HepG2 (cell line): ENCODE measurements around the gene SOX9. TPM values are rescaled to one million over a fixed set of nuclear protein-coding genes. Genes with fewer than 3 reads are reported as not detected.
A peak's percentile ranks its signal among the peaks of the same experiment; 100 is the strongest.

Experiments
- AHR ChIP-seq: IDR thresholded peaks from 2 replicates; pipeline ENCODE4 v1.6.1; 2018; ENCODE audit warnings: missing genetic modification reagents, missing compliant biosample characterization
- ATAD3A ChIP-seq: sonication (generic); formaldehyde crosslinking; IDR thresholded peaks from 2 replicates; pipeline ENCODE4 v1.4.0; 2020; ENCODE audit warnings: missing genetic modification reagents
- ELF4 ChIP-seq: sonication (generic); formaldehyde crosslinking; IDR thresholded peaks from 2 replicates; pipeline ENCODE4 v1.5.0; 2020; ENCODE audit warnings: missing genetic modification reagents, mild to moderate bottlenecking, moderate library complexity, borderline replicate concordance
- MTA1 ChIP-seq: sonication (generic); formaldehyde crosslinking; IDR thresholded peaks from 2 replicates; pipeline ENCODE4 v1.4.0; 2020; ENCODE audit warnings: missing genetic modification reagents, mild to moderate bottlenecking, borderline replicate concordance
- MYC ChIP-seq: sonication (generic); formaldehyde crosslinking; IDR thresholded peaks from 2 replicates; pipeline ENCODE4 v1.9.0; 2021; ENCODE audit warnings: missing genetic modification reagents, borderline replicate concordance
- SMARCE1 ChIP-seq: fragments of 450-650 bp; IDR thresholded peaks from 2 replicates; pipeline ENCODE4 v1.6.1; 2017; ENCODE audit warnings: borderline replicate concordance
- SP140L ChIP-seq: sonication (generic); formaldehyde crosslinking; IDR thresholded peaks from 2 replicates; pipeline ENCODE4 v1.4.0; 2020; ENCODE audit warnings: missing genetic modification reagents, borderline replicate concordance
- XBP1 ChIP-seq: sonication (generic); formaldehyde crosslinking; IDR thresholded peaks from 2 replicates; pipeline ENCODE4 v1.5.0; 2020; ENCODE audit warnings: missing genetic modification reagents
- ZMAT3 ChIP-seq: sonication (generic); formaldehyde crosslinking; conservative IDR thresholded peaks from 2 replicates; pipeline ENCODE4 v1.7.0; 2021; ENCODE audit warnings: missing genetic modification reagents
- ZNF12 ChIP-seq: sonication (generic); formaldehyde crosslinking; IDR thresholded peaks from 2 replicates; pipeline ENCODE4 v1.5.0; 2020; ENCODE audit warnings: missing genetic modification reagents
- ZNF143 ChIP-seq: sonication (generic); formaldehyde crosslinking; IDR thresholded peaks from 2 replicates; pipeline ENCODE4 v1.4.0; 2020; ENCODE audit warnings: missing genetic modification reagents
- polyA plus RNA-seq, 8 experiments: library from polyadenylated mRNA; depleted of rRNA in 3 of 8; stranded (reverse) in 7 of 8; unstranded in 1 of 8; fragments of >200 nt; fragmentation: Illumina TruSeq in 4 of 8; extraction: Trizol in 4 of 8; gene quantifications; 2 replicates each; pipeline versions ENCODE4 v1.2.1 to v1.2.3, GENCODE V29; 2011 to 2016; ENCODE audit warnings: low read depth in 4 of 8, missing spikeins in 1 of 8, mixed read lengths in 1 of 8; ENCODE audit not compliant: insufficient read depth in 1 of 8
- total RNA-seq, 5 experiments: library from RNA; depleted of rRNA; stranded (reverse); fragments of >200 nt; fragmentation: Illumina TruSeq; extraction: Trizol; gene quantifications; 2 replicates each; pipeline ENCODE4 v1.2.3, GENCODE V29; 2016; ENCODE audit warnings: low read depth in 1 of 5
- TF ChIP-seq, protein P1 (sequence below): sonication (generic); formaldehyde crosslinking; IDR thresholded peaks from 2 replicates; pipeline ENCODE4 v1.4.0; 2020; ENCODE audit warnings: missing genetic modification reagents, mild to moderate bottlenecking, borderline replicate concordance
- TF ChIP-seq, protein P2 (sequence below): sonication (generic); formaldehyde crosslinking; IDR thresholded peaks from 2 replicates; pipeline ENCODE4 v1.5.0; 2020; ENCODE audit warnings: mild to moderate bottlenecking, missing genetic modification reagents
- TF ChIP-seq, protein P3 (sequence below): sonication (generic); formaldehyde crosslinking; IDR thresholded peaks from 2 replicates; pipeline ENCODE4 v1.4.0; 2020; ENCODE audit warnings: missing genetic modification reagents
- TF ChIP-seq, protein P4 (sequence below): conservative IDR thresholded peaks from 2 replicates; pipeline ENCODE4 v1.6.1; 2018; ENCODE audit warnings: missing genetic modification reagents
- TF ChIP-seq, protein P5 (sequence below): sonication (generic); formaldehyde crosslinking; IDR thresholded peaks from 2 replicates; pipeline ENCODE4 v1.4.0; 2020; ENCODE audit warnings: missing genetic modification reagents

SOX9 gene
- total and polyA plus RNA-seq, 2 of the 13 experiments (the other 11 are each of a cell fraction or from before 2014, with no cell fraction given): 16.1 to 27.6 TPM

DNA sequence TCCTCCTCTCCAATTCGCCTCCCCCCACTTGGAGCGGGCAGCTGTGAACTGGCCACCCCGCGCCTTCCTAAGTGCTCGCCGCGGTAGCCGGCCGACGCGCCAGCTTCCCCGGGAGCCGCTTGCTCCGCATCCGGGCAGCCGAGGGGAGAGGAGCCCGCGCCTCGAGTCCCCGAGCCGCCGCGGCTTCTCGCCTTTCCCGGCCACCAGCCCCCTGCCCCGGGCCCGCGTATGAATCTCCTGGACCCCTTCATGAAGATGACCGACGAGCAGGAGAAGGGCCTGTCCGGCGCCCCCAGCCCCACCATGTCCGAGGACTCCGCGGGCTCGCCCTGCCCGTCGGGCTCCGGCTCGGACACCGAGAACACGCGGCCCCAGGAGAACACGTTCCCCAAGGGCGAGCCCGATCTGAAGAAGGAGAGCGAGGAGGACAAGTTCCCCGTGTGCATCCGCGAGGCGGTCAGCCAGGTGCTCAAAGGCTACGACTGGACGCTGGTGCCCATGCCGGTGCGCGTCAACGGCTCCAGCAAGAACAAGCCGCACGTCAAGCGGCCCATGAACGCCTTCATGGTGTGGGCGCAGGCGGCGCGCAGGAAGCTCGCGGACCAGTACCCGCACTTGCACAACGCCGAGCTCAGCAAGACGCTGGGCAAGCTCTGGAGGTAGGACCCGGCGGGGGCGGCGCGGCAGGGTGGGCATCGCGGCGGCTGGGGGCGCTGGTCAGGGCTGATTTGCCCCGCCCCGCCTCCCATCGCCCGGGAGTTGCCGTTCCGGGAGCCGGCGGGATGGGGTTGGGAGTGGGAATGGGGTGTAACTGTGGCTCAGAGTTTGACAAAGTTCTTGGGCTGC is 567 bp downstream of the SOX9 start (continued):
- TF ChIP-seq, protein P1, sequence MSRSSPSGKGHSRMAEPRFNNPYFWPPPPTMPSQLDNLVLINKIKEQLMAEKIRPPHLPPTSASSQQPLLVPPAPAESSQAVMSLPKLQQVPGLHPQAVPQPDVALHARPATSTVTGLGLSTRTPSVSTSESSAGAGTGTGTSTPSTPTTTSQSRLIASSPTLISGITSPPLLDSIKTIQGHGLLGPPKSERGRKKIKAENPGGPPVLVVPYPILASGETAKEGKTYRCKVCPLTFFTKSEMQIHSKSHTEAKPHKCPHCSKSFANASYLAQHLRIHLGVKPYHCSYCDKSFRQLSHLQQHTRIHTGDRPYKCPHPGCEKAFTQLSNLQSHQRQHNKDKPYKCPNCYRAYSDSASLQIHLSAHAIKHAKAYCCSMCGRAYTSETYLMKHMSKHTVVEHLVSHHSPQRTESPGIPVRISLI (CRISPR knock-in tag): peak; percentile 33; the same call in 1 of the 2 replicates
- TF ChIP-seq MYC: no peak
- TF ChIP-seq ELF4: no peak
- TF ChIP-seq, protein P2, sequence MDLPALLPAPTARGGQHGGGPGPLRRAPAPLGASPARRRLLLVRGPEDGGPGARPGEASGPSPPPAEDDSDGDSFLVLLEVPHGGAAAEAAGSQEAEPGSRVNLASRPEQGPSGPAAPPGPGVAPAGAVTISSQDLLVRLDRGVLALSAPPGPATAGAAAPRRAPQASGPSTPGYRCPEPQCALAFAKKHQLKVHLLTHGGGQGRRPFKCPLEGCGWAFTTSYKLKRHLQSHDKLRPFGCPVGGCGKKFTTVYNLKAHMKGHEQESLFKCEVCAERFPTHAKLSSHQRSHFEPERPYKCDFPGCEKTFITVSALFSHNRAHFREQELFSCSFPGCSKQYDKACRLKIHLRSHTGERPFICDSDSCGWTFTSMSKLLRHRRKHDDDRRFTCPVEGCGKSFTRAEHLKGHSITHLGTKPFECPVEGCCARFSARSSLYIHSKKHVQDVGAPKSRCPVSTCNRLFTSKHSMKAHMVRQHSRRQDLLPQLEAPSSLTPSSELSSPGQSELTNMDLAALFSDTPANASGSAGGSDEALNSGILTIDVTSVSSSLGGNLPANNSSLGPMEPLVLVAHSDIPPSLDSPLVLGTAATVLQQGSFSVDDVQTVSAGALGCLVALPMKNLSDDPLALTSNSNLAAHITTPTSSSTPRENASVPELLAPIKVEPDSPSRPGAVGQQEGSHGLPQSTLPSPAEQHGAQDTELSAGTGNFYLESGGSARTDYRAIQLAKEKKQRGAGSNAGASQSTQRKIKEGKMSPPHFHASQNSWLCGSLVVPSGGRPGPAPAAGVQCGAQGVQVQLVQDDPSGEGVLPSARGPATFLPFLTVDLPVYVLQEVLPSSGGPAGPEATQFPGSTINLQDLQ (CRISPR knock-in tag): no peak; the same call in 1 of the 2 replicates
- TF ChIP-seq XBP1 (CRISPR knock-in tag): no peak
- peak; percentile 53; the same call in 1 of the 2 replicates for TF ChIP-seq ZNF12 (CRISPR knock-in tag)
- no peak for TF ChIP-seq SP140L (CRISPR knock-in tag)
- TF ChIP-seq, protein P3, sequence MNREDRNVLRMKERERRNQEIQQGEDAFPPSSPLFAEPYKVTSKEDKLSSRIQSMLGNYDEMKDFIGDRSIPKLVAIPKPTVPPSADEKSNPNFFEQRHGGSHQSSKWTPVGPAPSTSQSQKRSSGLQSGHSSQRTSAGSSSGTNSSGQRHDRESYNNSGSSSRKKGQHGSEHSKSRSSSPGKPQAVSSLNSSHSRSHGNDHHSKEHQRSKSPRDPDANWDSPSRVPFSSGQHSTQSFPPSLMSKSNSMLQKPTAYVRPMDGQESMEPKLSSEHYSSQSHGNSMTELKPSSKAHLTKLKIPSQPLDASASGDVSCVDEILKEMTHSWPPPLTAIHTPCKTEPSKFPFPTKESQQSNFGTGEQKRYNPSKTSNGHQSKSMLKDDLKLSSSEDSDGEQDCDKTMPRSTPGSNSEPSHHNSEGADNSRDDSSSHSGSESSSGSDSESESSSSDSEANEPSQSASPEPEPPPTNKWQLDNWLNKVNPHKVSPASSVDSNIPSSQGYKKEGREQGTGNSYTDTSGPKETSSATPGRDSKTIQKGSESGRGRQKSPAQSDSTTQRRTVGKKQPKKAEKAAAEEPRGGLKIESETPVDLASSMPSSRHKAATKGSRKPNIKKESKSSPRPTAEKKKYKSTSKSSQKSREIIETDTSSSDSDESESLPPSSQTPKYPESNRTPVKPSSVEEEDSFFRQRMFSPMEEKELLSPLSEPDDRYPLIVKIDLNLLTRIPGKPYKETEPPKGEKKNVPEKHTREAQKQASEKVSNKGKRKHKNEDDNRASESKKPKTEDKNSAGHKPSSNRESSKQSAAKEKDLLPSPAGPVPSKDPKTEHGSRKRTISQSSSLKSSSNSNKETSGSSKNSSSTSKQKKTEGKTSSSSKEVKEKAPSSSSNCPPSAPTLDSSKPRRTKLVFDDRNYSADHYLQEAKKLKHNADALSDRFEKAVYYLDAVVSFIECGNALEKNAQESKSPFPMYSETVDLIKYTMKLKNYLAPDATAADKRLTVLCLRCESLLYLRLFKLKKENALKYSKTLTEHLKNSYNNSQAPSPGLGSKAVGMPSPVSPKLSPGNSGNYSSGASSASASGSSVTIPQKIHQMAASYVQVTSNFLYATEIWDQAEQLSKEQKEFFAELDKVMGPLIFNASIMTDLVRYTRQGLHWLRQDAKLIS (CRISPR knock-in tag): peak; percentile 96
- no peak for TF ChIP-seq ZNF143 (CRISPR knock-in tag)
- TF ChIP-seq, protein P4, sequence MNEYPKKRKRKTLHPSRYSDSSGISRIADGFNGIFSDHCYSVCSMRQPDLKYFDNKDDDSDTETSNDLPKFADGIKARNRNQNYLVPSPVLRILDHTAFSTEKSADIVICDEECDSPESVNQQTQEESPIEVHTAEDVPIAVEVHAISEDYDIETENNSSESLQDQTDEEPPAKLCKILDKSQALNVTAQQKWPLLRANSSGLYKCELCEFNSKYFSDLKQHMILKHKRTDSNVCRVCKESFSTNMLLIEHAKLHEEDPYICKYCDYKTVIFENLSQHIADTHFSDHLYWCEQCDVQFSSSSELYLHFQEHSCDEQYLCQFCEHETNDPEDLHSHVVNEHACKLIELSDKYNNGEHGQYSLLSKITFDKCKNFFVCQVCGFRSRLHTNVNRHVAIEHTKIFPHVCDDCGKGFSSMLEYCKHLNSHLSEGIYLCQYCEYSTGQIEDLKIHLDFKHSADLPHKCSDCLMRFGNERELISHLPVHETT (CRISPR knock-in tag): no peak
- TF ChIP-seq, protein P5, sequence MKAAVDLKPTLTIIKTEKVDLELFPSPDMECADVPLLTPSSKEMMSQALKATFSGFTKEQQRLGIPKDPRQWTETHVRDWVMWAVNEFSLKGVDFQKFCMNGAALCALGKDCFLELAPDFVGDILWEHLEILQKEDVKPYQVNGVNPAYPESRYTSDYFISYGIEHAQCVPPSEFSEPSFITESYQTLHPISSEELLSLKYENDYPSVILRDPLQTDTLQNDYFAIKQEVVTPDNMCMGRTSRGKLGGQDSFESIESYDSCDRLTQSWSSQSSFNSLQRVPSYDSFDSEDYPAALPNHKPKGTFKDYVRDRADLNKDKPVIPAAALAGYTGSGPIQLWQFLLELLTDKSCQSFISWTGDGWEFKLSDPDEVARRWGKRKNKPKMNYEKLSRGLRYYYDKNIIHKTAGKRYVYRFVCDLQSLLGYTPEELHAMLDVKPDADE (CRISPR knock-in tag): peak; percentile 90; the same call in 1 of the 2 replicates
- TF ChIP-seq SMARCE1: no peak
- TF ChIP-seq MTA1: peak; percentile 77; the same call in 1 of the 2 replicates
- TF ChIP-seq AHR (CRISPR knock-in tag): no peak; the same call in 1 of the 2 replicates
- TF ChIP-seq ZMAT3 (CRISPR knock-in tag): 0 out of 2 replicates have a peak, but pooled peaks have one; percentile 22
- TF ChIP-seq ATAD3A (CRISPR knock-in tag): 0 out of 2 replicates have a peak, but pooled peaks have one; percentile 22
